GM21717 (cell line): ENCODE data around the gene RALGDS.

Experiments used
- ATAC-seq: cut with Tn5 transposase; IDR thresholded peaks from one replicate; pipeline ENCODE4 v1.9.1; 2021; ENCODE audit warnings: mild to moderate bottlenecking, moderate library complexity; ENCODE audit not compliant: unreplicated experiment

The RALGDS gene

DNA sequence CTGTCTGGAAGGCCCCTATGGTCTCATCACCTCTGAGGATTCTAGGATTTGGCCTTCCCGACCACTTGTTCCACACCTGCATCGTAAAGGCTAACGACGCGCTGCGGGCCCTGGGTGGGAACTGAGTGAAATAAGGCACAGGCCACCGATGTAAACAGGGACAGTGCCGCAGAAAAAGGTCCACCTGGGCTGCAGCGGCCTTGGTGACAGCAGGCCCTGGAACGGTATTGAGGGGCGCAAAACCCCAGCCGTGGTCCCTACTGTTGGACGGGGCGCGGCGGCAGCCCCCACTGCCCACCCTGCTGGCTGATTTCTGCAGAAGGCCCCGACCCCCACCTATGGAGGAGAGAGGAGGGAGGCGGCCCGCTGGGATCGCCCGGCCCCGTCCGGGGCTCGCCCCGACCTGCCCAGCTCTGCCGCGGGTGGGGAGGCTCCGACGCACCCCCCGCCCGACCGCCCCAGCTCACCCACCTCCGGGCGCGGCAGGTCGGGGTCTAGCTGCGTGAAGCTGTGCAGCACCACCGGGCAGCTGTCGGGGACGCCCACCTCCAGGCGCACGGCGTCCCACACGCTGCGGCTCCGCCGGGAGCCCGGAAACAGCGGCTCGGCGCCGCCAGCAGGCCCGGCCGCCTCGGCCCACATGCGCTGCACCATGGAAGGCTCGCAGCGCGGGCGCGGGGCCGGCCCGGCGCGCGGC, 391 bp downstream of the RALGDS start:
- peak; percentile 7 for ATAC-seq

GRCh38 chr9:133119846-133120500, 1.1 kb downstream of the RALGDS start:
- no peak for ATAC-seq

GRCh38 chr9:133119103-133119845, 1.8 kb downstream of the RALGDS start:
- ATAC-seq: no peak

DNA sequence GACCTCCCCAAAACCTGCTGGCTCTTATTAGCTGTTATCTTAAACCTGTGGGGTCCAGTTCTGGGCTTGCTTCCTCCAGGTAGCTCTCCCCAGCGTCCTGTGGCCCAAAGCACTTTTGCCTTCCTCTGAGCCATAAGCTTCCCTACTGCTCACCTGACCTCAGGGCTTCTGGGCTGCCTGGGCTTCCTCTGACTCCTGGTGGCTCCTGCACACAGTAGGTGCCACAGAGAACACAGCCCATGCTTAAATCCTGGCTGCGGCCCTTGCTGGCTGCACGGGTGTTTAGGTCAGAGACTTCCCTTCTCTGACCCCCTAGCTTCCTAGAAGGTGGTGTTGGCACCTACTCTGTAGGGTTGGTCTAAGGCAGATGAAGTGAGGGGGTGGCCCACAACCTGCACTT, 2.5 kb downstream of the RALGDS start:
- no peak for ATAC-seq

GRCh38 chr9:133118179-133118520, 2.9 kb downstream of the RALGDS start:
- ATAC-seq: no peak

DNA sequence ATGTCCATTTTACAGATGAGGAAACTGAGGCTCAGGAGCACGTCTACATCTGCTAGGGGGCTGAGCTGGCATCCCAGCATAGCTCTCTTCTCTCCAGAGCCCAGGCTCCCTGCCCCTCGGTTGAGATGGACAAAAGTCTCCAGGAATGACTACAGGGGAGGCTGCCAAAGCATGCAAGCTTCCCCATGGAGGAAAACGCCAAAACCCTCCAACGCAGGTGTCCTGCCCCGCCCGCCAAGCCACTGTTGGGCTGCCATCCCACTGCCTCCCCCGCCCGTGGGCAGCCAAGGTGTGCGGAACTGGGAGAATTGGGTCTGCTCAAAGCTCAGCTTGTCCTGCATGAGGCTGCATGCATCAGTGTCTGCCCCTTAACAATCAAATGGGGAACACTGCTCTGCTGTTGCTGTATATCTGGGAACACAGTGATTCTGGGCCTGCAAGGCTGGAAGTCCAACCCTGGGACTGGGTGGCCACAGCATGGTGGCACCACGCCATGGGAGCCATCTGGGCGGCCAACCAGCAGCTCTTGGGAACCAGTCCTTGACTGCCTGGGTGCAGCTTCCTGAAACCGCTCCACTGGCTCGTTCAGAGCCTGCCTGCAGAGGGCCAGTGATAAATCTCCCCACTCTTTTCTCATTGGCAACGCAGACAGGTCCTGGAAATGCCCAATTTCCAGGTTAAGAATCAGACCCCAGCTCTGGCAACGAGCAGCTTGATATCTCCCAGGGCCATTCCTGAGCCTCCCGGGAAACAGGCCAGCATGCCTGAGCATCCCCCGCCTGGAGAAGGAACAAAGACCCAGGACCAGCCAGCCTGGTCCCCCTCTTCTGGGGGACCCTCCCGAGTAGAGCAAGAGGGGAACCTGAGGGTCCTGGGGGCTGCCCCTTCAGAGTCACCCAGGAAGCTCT, 3.5 kb downstream of the RALGDS start:
- ATAC-seq: no peak

- no peak for ATAC-seq
These were observed 4.5 kb downstream of the RALGDS start for GRCh38 chr9:133116346-133117231.

GRCh38 chr9:133115604-133116345, 5.3 kb downstream of the RALGDS start:
- peak; percentile 62 for ATAC-seq

DNA sequence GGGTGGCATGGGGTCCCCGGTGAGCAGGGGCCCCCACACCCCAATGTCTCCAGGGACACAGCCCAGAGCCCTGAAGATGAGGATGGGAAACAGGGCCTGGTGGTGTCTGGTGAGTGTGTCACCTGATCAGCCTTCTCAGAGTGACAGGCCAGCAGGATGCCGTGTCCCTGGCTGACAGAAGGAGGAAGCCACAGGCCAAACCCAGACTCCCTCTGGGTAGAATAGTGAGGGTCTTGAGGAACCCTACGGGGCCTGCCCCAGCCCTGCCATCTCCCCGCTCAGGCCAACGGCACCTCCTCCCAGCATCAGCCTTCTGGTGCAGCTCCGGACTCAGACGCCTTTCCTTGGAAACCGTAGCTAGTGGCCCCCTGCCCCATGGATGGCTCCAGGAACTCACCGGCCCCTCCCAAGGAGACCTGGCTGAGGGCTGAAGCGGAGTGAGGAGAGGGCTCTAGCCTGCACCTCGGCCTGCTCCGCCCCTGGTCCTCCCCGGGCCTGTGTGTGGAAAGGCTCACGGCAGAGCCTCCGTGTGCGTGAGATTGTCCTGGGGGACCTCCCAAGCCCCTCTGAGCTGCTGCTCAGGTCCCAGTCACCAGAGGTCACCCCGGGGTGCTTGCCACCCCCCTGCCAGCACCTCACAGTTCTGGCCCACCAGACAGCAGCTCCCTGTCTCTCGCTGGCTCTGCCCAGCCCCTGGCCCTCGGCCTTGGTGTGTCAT, 6.0 kb downstream of the RALGDS start:
- ATAC-seq: no peak

- ATAC-seq: no peak
These were observed 6.8 kb downstream of the RALGDS start for GRCh38 chr9:133113949-133114885.

DNA sequence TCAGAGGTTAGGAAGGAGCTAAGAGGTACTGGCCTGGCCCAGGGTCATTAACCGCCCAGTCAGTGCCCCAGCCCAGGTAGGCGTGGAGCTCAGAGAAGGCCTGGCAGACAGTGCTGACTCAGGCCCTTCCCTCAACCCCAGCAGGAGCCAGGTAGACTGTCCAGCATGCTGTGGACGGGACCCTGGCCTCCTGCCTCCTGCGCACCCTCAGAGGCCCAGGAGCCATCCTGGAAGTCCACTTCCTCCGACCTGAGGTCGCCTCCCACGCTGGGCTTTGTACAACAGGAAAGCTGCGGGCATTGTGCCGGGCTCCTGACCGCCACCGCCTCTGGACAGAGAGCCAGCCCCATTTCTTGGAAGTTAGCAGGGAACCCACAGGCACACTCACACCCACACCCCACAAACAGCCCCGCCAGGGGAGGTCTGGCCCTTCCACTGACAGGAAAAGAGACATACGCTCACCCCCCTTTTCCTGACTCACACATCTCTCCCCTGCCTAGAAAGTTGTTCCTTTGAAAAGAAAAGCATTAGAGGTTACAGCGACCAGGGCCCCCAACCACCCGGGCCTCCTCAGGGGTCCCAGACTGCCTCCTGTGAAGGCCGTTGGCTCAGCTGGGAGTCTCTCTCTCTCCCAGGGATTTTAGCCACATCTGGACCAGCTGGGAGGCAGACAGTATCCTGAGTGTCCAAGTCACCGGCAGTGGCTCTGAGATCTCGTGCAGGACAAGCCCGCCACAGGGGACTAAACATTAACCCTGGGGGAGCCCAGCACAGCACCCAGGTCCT, 7.7 kb downstream of the RALGDS start:
- ATAC-seq: no peak

GRCh38 chr9:133112663-133113026, 8.4 kb downstream of the RALGDS start:
- ATAC-seq: no peak

- no peak for ATAC-seq
These were observed 9.0 kb downstream of the RALGDS start for GRCh38 chr9:133111808-133112662.

DNA sequence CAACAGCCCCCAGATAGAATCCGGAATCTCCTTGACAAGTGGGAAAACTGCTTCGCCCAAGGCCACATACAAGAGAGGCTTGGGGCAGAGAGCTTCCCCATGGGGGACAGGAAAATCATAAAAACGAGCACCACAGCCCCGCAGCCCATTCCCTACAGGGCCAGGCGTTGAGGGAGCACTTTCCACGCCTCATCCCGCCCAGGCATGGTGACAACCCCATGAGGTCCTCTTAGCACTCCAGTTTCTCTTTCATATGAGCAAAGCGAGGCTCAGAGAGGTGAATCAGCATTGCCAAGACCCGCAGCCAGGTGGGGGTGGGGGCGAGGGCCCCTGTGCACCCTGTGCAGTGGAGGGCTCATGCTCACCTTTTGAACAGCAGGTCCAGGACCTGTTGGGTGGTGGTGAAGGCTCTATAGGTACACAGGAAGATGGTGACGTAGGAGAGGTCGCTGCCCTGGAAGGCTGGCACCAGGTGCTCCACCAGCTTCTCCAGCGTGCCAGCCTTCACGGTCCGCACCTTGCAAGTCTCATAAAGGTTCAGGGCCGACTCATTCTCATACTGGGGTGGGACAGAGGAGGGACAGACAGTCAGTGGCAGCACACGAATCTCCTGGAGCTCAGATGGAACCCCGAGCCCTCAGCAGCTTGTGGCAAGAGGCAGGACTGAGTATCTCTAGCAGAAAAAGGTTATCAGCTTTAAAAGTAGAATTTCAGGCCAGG, 10.9 kb downstream of the RALGDS start:
- no peak for ATAC-seq
